GM23248 (cell line): ENCODE measurements around the gene HMGXB3.

Experiments used
- EZH2 ChIP-seq: fragments of 200-600 bp; sonication (generic); IDR thresholded peaks from 2 replicates; pipeline ENCODE4 v1.6.1; 2018; ENCODE audit warnings: antibody characterized with exemption, mild to moderate bottlenecking; ENCODE audit not compliant: insufficient read depth, poor library complexity, severe bottlenecking
- EZH2phosphoT487 ChIP-seq: fragments of 200-600 bp; sonication (generic); IDR thresholded peaks from 2 replicates; pipeline ENCODE4 v1.6.1; 2018; ENCODE audit warnings: antibody characterized with exemption, moderate library complexity, mild to moderate bottlenecking, low read depth; ENCODE audit not compliant: insufficient read depth

GRCh38 chr5:150077996-150078801, 77.7 kb downstream of the HMGXB3 start:
- TF ChIP-seq EZH2 (no peak), EZH2phosphoT487 (no peak)
